Neural cell (in vitro differentiated cells): ENCODE results near the gene N4BP3.

Experiments
- CTCF ChIP-seq: fragments of 450-650 bp; IDR thresholded peaks from 2 replicates; pipeline ENCODE4 v1.5.1; 2014; ENCODE audit warnings: antibody characterized with exemption, mild to moderate bottlenecking, moderate library complexity; ENCODE audit not compliant: poor library complexity, severe bottlenecking
- EZH2 ChIP-seq: fragments of 200-600, 300-800 bp; shearing (Covaris generic), sonication (generic); IDR thresholded peaks from 2 replicates; pipeline ENCODE4 v1.6.1; 2014; ENCODE audit warnings: antibody characterized with exemption, low read length, borderline replicate concordance, mild to moderate bottlenecking; ENCODE audit not compliant: insufficient read depth, poor library complexity, severe bottlenecking

GRCh38 chr5:178165581-178165980 lies 52.2 kb downstream of the N4BP3 start:
- TF ChIP-seq EZH2: no peak
- no peak for TF ChIP-seq CTCF
